Testis (tissue), 2 donors: ENCODE measurements around the gene SPSB4.

Experiments used
- CTCF ChIP-seq, 3 experiments: fragments of 450-650 bp in 2 of 3; fragments of 200-600 bp in 1 of 3; sonication (generic) in 1 of 3; IDR thresholded peaks; one replicate each; pipeline ENCODE4 v1.5.1; 2016 to 2019; ENCODE audit warnings: antibody characterized with exemption in 3 of 3, mild to moderate bottlenecking in 2 of 3, moderate library complexity in 1 of 3
- POLR2A ChIP-seq: fragments of 450-650 bp; IDR thresholded peaks from one replicate; pipeline ENCODE4 v1.6.1; 2017; ENCODE audit warnings: antibody characterized with exemption, mild to moderate bottlenecking, moderate library complexity

- TF ChIP-seq POLR2A (no peak), CTCF (IDR thresholded peaks at IDR 0.05) (no peak)
Measured at GRCh38 chr3:141083226-141083625, 32.1 kb downstream of the SPSB4 start.
